Fibroblast of pulmonary artery (primary cell): ENCODE data around the gene FRMPD1.
A peak's percentile ranks its signal among the peaks of the same experiment; 100 is the strongest.
"Not testable (repeated sequence)": the region's sequence is repeated elsewhere in the genome, so short reads cannot be mapped to it uniquely, and the experiment has no call there.

Experiments used
- DNase-seq: peaks from one replicate; pipeline ENCODE4 v3.0.0-alpha.2; 2010; ENCODE audit warnings: low read depth
- H3K4me3 ChIP-seq: replicated peaks from 2 replicates; pipeline ENCODE4 v1.5.1; 2011; ENCODE audit warnings: low read depth, mild to moderate bottlenecking, control low read depth, low read length, moderate library complexity
- TF ChIP-seq, protein P1 (sequence below): IDR thresholded peaks from 2 replicates; pipeline ENCODE4 v1.5.1; 2011; ENCODE audit warnings: mild to moderate bottlenecking, control low read depth, low read length, inconsistent platforms; ENCODE audit errors: missing control alignments

Gene FRMPD1, protein sequence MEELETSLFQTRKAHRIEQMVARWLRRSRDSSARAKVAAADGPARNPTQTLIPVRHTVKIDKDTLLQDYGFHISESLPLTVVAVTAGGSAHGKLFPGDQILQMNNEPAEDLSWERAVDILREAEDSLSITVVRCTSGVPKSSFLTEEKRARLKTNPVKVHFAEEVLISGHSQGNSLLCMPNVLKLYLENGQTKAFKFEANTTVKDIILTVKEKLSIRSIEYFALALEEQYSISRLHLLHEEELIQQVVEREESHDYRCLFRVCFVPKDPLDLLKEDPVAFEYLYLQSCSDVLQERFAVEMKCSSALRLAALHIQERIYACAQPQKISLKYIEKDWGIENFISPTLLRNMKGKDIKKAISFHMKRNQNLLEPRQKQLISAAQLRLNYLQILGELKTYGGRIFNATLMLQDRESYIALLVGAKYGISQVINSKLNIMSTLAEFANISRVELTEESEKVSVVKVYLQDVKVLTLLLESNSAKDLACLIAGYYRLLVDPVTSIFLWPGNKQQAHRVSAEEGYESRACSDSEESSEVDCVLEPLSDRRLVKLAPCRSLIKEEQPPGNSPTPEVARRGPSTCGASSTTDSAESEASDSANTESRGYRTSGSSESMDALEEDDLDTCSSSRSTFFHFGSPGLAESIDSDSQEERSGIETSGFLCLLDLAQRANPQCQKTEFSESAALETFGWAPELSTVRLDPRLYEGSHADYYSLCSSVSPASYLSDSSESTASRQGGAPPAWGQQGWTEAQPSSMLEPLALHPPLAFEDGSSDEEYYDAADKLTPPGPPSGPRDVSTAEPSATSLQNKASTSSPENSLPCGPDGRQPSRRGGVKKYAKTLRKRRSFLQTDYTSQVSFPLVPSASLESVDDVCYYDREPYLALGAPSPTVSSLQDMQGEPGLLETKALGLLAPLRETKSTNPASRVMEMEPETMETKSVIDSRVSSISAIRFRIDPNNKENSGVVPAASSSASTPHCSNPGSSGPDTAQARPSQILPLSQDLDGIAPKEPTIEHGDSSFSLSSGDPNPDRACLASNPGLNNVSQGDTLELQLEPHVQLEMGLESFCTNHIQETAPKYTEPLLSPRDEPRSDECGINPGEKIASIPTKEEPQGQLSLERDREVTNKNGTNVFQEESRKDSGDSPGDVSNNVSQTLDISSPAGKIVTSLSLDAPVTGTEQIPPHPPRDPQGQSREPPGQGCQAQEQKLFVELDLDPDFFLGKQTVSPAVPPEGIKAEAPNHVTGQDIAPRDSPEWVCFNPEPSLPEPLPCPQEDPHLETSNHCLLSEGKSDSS (N-terminal part only)

GRCh38 chr9:37650873-37651768 is at the start of gene FRMPD1:
TSS of gene FRMPD1 (plus strand) at chr9:37650954. CDS start at chr9:37692642, 41,688 bp downstream.
- H3K4me3 ChIP-seq = peak within 1 kb of the TSS; percentile 47
- peak; percentile 33 for DNase-seq
- TF ChIP-seq, protein P1, sequence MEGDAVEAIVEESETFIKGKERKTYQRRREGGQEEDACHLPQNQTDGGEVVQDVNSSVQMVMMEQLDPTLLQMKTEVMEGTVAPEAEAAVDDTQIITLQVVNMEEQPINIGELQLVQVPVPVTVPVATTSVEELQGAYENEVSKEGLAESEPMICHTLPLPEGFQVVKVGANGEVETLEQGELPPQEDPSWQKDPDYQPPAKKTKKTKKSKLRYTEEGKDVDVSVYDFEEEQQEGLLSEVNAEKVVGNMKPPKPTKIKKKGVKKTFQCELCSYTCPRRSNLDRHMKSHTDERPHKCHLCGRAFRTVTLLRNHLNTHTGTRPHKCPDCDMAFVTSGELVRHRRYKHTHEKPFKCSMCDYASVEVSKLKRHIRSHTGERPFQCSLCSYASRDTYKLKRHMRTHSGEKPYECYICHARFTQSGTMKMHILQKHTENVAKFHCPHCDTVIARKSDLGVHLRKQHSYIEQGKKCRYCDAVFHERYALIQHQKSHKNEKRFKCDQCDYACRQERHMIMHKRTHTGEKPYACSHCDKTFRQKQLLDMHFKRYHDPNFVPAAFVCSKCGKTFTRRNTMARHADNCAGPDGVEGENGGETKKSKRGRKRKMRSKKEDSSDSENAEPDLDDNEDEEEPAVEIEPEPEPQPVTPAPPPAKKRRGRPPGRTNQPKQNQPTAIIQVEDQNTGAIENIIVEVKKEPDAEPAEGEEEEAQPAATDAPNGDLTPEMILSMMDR = no peak

DNA sequence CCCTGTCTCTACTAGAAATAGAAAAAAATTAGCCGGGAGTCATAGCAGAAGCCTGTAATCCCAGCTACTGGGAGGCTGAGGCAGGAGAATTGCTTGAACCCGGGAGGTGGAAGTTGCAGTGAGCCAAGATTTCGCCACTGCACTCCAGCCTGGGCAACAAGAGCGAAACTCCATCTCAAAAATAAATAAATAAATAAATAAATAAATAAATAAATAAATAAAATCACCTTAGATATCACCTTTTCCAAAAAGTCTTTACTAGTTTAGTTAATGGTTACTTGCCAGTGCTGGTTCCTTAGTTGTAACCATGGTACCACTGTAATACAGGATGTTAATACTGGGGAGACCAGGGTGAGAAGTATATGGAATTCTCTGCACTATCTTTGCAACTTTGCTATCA is 48.7 kb upstream of the FRMPD1 start:
- DNase-seq, H3K4me3 ChIP-seq: not testable (repeated sequence)

DNA sequence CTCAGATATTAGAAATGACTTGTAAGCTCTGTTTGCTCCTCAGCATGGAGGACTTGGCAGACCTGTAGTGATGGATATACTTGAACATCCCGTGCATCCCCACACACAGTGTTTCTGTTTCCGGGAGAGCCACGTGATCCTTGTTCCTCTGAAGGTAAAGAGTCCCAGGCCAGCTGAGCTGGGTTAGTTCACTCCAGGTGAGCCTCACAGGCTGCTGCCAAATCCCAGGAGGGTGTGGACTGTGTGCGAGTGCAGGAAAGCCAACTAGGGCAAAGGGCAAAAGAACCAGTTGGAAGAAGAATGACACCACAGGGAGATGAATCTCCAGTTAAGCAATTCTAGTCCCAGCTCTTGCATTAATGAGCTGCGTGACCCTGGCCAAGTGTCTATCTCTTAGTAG is 47.9 kb upstream of the FRMPD1 start:
- no peak overlapping the region for H3K4me3 ChIP-seq
- DNase-seq = no peak
- TF ChIP-seq, protein P1 = no peak

- DNase-seq = no peak
- no peak overlapping the region for H3K4me3 ChIP-seq
- TF ChIP-seq, protein P1 = no peak
Measured at GRCh38 chr9:37604296-37604695, 46.5 kb upstream of the FRMPD1 start.

DNA sequence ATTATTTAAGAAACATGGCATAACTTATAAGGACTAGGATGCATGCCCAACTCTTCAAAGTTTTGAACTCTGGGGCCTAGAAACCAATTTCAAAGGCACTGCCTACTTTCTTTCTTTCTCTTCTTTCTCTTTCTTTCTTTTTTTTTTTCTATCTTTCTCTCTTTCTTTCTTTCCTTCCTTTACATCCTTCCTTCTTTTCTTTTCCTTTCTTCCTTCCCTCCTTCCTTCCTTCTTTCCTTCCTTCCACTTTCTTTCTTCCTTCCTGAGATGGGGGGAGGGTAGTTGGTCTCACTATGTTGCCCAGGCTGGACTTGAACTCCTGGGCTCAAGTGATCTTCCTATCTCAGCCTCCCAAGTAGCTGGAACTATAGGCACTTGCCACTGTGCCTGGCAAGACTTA is 42.5 kb upstream of the FRMPD1 start:
- TF ChIP-seq, protein P1 = no peak
- no peak overlapping the region for H3K4me3 ChIP-seq
- DNase-seq = no peak

DNA sequence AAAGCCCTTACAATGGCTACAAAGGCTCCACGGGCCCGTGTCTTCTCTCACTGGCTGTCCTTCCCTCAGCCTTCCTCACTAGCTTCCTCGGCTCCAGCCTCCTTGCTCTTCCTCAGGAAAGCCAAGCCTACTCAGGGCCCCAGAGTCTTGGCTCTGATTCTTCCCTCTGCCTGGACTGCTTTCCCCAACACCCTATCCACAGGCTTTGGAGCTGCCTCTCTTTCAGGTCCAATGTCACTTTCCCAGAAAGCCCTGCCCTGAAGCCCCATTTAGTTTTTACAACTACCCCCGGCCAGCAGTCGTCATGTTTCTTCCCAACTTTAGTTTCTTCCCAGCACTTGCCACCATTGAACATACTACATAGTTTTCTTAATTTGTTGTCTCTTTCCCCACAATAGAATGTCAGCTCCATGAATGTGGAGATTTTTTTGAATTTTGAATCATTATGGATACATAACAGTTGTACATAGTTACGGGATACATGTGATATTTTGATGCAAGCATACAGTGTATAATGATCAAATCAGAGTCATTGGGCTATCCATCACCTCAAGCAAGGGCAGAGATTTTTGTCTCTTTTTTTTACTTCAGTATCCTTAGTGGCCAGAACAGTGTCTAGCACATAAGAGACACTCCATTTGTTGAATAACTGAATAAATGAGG is 40.9 kb upstream of the FRMPD1 start:
- TF ChIP-seq, protein P1 = no peak
- H3K4me3 ChIP-seq = no peak overlapping the region
- DNase-seq = no peak
